ENCODE data around the gene MS4A10. TPM values are rescaled to one million over a fixed set of nuclear protein-coding genes. Genes with fewer than 3 reads are reported as not detected.

The MS4A10 gene
- polyA plus RNA-seq, 1 donor = 0.08 TPM

GRCh38 chr11:60849641-60850520, 64.7 kb downstream of the MS4A10 start:
- DNase-seq (ENCODE audit: low read depth) = no peak

Other genes with a start within 250 kb of the MS4A10 start
- gene MS4A8, start 85.7 kb upstream of the MS4A10 start, polyA plus RNA-seq (ENCODE audit: insufficient read length) = 8.0 TPM
- not detected for gene MS4A18, start 60.6 kb upstream of the MS4A10 start, polyA plus RNA-seq (ENCODE audit: insufficient read length)
- not detected for gene MS4A15, start 28.5 kb upstream of the MS4A10 start, polyA plus RNA-seq (ENCODE audit: insufficient read length)
- 18.0 TPM for gene CCDC86, start 56.8 kb downstream of the MS4A10 start, polyA plus RNA-seq (ENCODE audit: insufficient read length)
- 1.4 TPM for gene PTGDR2, start 70.6 kb downstream of the MS4A10 start, polyA plus RNA-seq (ENCODE audit: insufficient read length)
- not detected for gene ZP1, start 82.2 kb downstream of the MS4A10 start, polyA plus RNA-seq (ENCODE audit: insufficient read length)
- gene PRPF19, start 121.3 kb downstream of the MS4A10 start, polyA plus RNA-seq (ENCODE audit: insufficient read length) = 56.6 TPM
- gene TMEM109, start 128.8 kb downstream of the MS4A10 start, polyA plus RNA-seq (ENCODE audit: insufficient read length) = 99.9 TPM
- gene TMEM132A, start 139.1 kb downstream of the MS4A10 start, polyA plus RNA-seq (ENCODE audit: insufficient read length) = 36.0 TPM
- 18.2 TPM for gene SLC15A3, start 166.8 kb downstream of the MS4A10 start, polyA plus RNA-seq (ENCODE audit: insufficient read length)
- 0.83 TPM for gene CD6, start 186.3 kb downstream of the MS4A10 start, polyA plus RNA-seq (ENCODE audit: insufficient read length)

Measured in forelimb muscle (tissue), 1 donor.